Fibroblast of lung (primary cell): ENCODE measurements around the gene ACO2. TPM values are rescaled to one million over a fixed set of nuclear protein-coding genes. Genes with fewer than 3 reads are reported as not detected.
"Not testable (repeated sequence)": the region's sequence is repeated elsewhere in the genome, so short reads cannot be mapped to it uniquely, and the experiment has no call there.

Source experiments
- DNase-seq, 2 donors: peaks; one replicate each; pipeline versions ENCODE4 v3.0.0 to v3.0.0-alpha.2; 2010; ENCODE audit warnings: low read depth in 2 of 2
- H2AFZ ChIP-seq: 2 replicates; pipeline ENCODE4 v1.5.1; 2012; ENCODE audit warnings: low read length, control low read depth, inconsistent platforms
- H3K27ac ChIP-seq: 2 replicates; pipeline ENCODE4 v1.5.1; 2011; ENCODE audit warnings: low read length, control low read depth; ENCODE audit not compliant: insufficient read depth
- H3K27me3 ChIP-seq: 2 replicates; pipeline ENCODE4 v1.5.1; 2011; ENCODE audit warnings: mild to moderate bottlenecking, low read length; ENCODE audit not compliant: control insufficient read depth, insufficient read depth
- H3K36me3 ChIP-seq: 2 replicates; pipeline ENCODE4 v1.5.1; 2011; ENCODE audit warnings: low read length; ENCODE audit not compliant: control insufficient read depth, insufficient read depth
- H3K4me1 ChIP-seq: 2 replicates; pipeline ENCODE4 v1.5.1; 2011; ENCODE audit warnings: low read length; ENCODE audit not compliant: control insufficient read depth, insufficient read depth; ENCODE audit errors: extremely low read depth
- H3K4me2 ChIP-seq: 2 replicates; pipeline ENCODE4 v1.5.1; 2011; ENCODE audit warnings: low read length, control low read depth; ENCODE audit not compliant: insufficient read depth; ENCODE audit errors: extremely low read depth
- H3K4me3 ChIP-seq, 4 experiments: fragments of 200-600 bp in 1 of 4; sonication (generic) in 1 of 4; replicated peaks in 1 of 4; 2 replicates each; pipeline ENCODE4 v1.5.1; 2011 to 2016; ENCODE audit warnings: low read length in 4 of 4, low read depth in 3 of 4, mild to moderate bottlenecking in 3 of 4, control low read depth in 2 of 4, inconsistent platforms in 1 of 4, mixed read lengths in 1 of 4; ENCODE audit not compliant: insufficient read depth in 1 of 4; ENCODE audit errors: control extremely low read depth in 1 of 4
- H3K79me2 ChIP-seq: 2 replicates; pipeline ENCODE4 v1.5.1; 2012; ENCODE audit warnings: mild to moderate bottlenecking, low read length, inconsistent platforms; ENCODE audit not compliant: control insufficient read depth, insufficient read depth
- H3K9ac ChIP-seq: 2 replicates; pipeline ENCODE4 v1.5.1; 2011; ENCODE audit warnings: mild to moderate bottlenecking, low read length, control low read depth; ENCODE audit not compliant: insufficient read depth
- H3K9me3 ChIP-seq: 2 replicates; pipeline ENCODE4 v1.5.1; 2012; ENCODE audit warnings: low read depth, low read length; ENCODE audit not compliant: control insufficient read depth, insufficient read depth
- H4K20me1 ChIP-seq: 2 replicates; pipeline ENCODE4 v1.5.1; 2011; ENCODE audit warnings: low read length; ENCODE audit not compliant: control insufficient read depth, insufficient read depth; ENCODE audit errors: extremely low read depth
- EZH2 ChIP-seq: IDR thresholded peaks from 2 replicates; pipeline ENCODE4 v1.5.1; 2012; ENCODE audit warnings: low read length, control low read depth, mild to moderate bottlenecking; ENCODE audit errors: missing control alignments
- polyA plus RNA-seq, 2 donors: library from polyadenylated mRNA; depleted of rRNA in 1 of 2; stranded (reverse) in 1 of 2; unstranded in 1 of 2; fragments of >200 nt; gene quantifications; 2 replicates each; pipeline ENCODE4 v1.2.1, GENCODE V29; 2011 to 2012; ENCODE audit warnings: missing spikeins in 1 of 2
- total RNA-seq: library from RNA; depleted of rRNA; stranded (reverse); fragments of >200 nt; gene quantifications from 2 replicates; pipeline ENCODE4 v1.2.1, GENCODE V29; 2014
- TF ChIP-seq, protein P1 (sequence below), 2 donors: IDR thresholded peaks in 1 of 2; conservative IDR thresholded peaks in 1 of 2; 1 replicate in 1 of 2; 2 replicates in 1 of 2; pipeline ENCODE4 v1.5.1; 2011 to 2012; ENCODE audit warnings: low read length in 2 of 2, control low read depth in 1 of 2, inconsistent platforms in 1 of 2, low read depth in 1 of 2, mild to moderate bottlenecking in 1 of 2

The ACO2 gene
- total and polyA plus RNA-seq, 2 donors (not counting 1 experiment from before 2014, with no cell fraction given): 37.6 to 80.3 TPM

DNA sequence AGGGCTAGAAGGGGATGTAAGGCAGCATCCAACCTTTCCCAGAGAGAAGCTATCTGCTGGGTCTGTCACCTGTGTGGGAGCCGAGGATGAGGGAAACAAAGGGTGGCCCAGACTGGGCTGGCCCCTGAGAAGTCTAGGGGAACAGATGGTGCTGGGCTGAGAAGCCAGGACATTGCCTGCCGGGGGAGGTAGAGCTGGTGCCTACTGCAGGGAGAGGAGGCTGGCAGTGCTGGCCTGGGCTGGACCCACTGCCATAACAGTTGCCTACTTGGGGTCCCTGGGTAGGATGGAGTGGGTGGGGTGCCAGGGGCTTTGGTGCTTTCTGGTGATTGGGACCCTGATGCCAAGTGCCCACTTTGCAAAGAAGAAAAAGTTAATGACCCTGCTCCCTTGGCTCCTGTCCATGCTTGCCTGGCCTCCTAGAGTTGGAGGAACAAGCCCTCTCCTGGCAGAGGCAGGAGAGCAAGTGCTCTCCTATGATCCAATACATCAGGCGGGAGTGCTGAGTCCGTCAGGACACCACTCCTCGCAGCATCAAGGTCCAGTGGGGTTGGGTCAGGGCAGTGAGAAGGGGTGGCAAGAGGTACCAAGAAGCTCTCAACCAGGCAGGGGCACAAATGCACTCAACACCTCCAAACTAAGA, 34.4 kb upstream of the ACO2 start:
- H3K36me3 ChIP-seq: peaks cover 23% of the 10 kb centered on the region
- not testable (repeated sequence) for H2AFZ ChIP-seq, DNase-seq, H3K27ac ChIP-seq, H4K20me1 ChIP-seq, H3K4me2 ChIP-seq, H3K9me3 ChIP-seq, H3K27me3 ChIP-seq, H3K4me3 ChIP-seq, H3K9ac ChIP-seq, H3K4me1 ChIP-seq
- H3K79me2 ChIP-seq: peaks cover 43% of the 10 kb centered on the region

DNA sequence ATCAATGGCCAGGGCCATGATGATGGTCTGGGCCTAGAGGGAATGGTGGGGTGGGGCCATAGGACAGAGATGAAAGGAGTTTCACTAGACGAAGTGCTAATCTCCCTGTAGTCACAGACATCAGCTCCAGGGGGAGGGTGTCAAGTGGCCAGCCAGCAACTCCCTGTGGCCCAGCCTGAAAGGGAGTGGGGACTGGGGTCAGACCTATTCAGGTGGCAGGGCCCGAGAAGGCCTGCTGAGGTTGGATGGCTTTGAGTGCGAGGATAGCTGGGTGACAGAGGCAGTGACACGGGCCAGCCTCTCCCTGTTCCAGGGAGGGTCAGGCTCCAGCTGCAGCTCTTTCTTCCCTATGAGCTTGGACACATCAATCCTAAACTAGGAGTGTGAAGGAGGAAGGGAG, 33.4 kb upstream of the ACO2 start:
- peaks cover 23% of the 10 kb centered on the region for H3K36me3 ChIP-seq
- H4K20me1 ChIP-seq: no peaks in the 10 kb centered on the region
- no peaks in the 10 kb centered on the region for H3K27me3 ChIP-seq
- H3K27ac ChIP-seq: no peak overlapping the region
- H2AFZ ChIP-seq: no peak overlapping the region
- H3K4me3 ChIP-seq: no peak overlapping the region
- H3K9me3 ChIP-seq: no peaks in the 10 kb centered on the region
- peaks cover 52% of the 10 kb centered on the region for H3K79me2 ChIP-seq
- H3K9ac ChIP-seq: no peak overlapping the region
- no peak overlapping the region for H3K4me2 ChIP-seq
- DNase-seq: no peak
- H3K4me1 ChIP-seq: no peaks in the 10 kb centered on the region
- TF ChIP-seq, protein P1, sequence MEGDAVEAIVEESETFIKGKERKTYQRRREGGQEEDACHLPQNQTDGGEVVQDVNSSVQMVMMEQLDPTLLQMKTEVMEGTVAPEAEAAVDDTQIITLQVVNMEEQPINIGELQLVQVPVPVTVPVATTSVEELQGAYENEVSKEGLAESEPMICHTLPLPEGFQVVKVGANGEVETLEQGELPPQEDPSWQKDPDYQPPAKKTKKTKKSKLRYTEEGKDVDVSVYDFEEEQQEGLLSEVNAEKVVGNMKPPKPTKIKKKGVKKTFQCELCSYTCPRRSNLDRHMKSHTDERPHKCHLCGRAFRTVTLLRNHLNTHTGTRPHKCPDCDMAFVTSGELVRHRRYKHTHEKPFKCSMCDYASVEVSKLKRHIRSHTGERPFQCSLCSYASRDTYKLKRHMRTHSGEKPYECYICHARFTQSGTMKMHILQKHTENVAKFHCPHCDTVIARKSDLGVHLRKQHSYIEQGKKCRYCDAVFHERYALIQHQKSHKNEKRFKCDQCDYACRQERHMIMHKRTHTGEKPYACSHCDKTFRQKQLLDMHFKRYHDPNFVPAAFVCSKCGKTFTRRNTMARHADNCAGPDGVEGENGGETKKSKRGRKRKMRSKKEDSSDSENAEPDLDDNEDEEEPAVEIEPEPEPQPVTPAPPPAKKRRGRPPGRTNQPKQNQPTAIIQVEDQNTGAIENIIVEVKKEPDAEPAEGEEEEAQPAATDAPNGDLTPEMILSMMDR (conservative IDR thresholded peaks at IDR 0.05 in 1 of 2, IDR thresholded peaks at IDR 0.05 in 1 of 2; ENCODE audit: low read depth in 1 of 2, low read length in 2 of 2): no peak
- TF ChIP-seq EZH2: no peak

DNA sequence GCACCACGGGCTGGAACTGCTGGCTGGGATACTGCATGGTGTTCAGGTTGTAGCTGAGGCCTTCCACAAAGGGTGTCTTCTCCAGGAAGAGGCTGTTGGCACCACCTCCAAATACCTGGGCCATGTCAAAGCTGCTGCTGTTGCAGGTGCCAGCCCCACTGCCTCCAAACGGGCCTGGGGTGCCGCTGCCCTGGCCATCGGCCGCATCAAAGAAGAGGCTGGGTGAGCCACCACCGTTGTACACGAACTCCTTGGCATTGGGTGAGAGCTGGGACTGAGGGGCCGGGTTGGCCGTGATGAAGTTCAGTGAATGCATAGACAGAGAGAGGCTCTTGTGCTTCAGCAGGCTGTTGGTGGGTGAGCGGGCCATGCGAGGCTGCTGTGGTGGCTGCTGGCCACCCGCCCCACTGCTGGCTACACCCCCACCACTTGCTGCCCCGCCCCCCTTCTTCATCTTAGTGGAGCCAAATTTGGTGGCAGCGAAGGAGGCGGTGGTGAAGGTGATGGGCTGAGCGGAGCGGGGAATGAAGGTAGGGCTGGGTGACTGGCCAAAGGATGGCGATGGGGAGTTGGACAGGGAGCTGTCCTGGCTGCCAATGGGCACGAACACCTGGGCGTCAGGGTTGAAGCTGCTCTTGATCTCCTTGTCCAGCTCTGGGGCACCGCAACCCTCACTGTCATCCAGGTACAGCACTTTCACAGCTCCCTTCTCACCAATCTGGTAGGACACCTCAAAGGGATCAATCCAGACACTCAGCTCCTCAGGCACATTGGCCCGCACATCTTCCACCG, 32.4 kb upstream of the ACO2 start:
- Histone ChIP-seq H3K79me2 (peaks cover 61% of the 10 kb centered on the region), H3K9me3 (no peaks in the 10 kb centered on the region), H3K4me1 (no peaks in the 10 kb centered on the region), H3K4me2 (no peak overlapping the region), H3K27ac (no peak overlapping the region), H3K36me3 (peaks cover 23% of the 10 kb centered on the region), H3K27me3 (no peaks in the 10 kb centered on the region), H2AFZ (no peak overlapping the region), H4K20me1 (no peaks in the 10 kb centered on the region), H3K4me3 (no peak overlapping the region), H3K9ac (no peak overlapping the region)
- DNase-seq: no peak
- no peak for TF ChIP-seq EZH2
- TF ChIP-seq, protein P1 (conservative IDR thresholded peaks at IDR 0.05 in 1 of 2, IDR thresholded peaks at IDR 0.05 in 1 of 2; ENCODE audit: low read depth in 1 of 2, low read length in 2 of 2): no peak
